ENCODE data around the gene MEIS2. TPM values are rescaled to one million over a fixed set of nuclear protein-coding genes. Genes with fewer than 3 reads are reported as not detected.

MEIS2 gene
- polyA plus RNA-seq, 4 donors: 123 to 164 (median 145) TPM

DNA sequence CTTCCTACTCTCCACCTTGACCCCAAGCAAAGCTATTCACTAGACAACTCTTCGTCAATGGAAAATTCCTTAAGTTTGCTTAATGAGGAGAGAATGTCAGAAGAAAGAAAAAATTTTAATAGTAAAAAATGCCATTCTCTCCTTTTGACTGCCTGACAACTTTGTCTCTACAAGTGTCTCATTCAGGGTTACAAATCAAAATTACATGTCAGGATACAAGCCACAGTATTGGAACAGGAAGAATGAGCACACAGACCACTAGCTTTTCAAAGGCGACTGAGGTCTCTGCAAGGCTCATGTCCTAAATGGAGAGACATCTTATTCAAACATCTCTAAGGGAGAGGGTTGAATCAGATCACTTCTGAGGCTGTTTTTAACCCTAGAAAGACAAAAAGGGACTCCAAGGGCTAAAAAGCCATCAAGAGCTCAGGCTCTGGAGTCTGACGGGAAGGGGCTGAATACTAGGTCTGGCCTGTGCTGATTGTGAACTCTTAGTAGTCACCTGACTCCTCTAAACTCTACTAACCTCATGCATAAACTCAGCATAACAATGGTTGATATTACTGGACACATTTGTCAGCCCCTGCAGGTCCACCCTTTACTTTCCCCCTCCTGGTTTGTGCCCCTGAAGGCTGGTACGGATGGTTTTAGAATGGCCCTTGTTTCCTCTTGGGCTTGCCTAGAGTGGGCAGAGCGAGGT, 12.8 kb upstream of the MEIS2 start:
- DNase-seq (ENCODE audit: low read depth in 4 of 4, low spot score in 3 of 4): no peak

DNA sequence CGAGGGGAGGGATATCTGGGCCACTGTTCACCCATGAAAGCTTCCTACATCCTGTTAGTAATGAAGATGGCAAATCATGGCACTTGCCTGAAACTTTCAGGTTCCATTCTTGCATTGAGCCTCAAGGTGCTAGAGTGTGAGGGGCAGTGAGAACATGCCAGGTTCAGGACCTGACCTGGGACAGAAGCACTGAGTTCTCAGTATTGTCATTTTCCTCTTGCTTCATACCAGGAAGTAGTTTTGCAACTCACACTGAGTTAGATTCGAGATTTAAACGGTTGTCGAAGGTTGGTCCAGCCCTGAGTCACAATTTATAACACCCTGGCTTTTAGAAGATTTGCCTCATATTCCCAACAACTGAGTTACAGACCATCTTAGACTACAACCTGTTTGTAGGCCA, 11.8 kb upstream of the MEIS2 start:
- no peak for DNase-seq (ENCODE audit: low read depth in 4 of 4, low spot score in 3 of 4)

DNA sequence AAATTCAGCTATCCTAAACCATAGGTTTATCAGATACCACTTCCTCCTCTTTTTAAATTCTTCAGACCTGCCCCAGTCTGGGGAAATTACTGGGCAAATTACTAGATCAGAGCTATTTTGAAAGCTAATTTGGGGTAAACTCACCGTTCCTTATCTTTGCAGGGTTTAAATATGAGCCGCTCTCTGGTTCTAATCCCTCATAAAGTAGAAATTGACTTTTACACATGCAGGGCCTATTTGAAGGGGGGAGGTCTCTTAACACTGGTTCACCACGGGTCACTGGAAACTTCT, 11.0 kb upstream of the MEIS2 start:
- no peak for DNase-seq (ENCODE audit: low read depth in 4 of 4, low spot score in 3 of 4)

DNA sequence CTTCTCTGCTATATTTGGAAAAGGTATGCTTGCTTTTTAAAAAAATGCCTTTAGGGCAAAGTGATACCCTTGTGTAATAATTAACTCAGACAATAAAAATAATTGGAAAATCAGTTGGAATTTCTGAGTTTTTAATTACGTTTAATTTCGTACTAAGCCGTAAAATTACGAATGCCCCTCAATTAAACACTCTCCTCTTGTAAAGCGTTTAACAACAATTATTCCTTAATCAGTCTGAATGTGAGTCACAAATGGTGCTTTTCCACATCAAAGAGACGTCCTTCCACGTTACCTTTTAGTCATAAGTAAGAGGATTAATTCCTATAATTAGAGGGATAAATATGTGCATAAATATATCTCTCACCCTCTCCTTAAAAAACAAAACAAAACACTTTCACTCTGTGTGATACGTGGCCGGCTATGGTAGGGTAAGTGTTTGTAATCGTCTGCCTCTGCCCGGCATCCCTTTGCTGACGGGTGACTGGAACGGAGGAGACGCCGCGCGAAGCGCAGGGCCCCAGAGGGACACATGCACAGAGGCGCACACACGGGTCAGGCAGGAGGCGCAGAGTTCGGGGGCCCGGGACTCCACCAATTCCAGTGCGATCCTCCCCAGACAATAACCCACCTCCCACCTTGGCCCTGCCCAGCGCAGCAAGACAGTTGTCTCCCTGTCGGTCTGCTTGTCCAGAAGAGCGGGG, 9.7 kb upstream of the MEIS2 start:
- DNase-seq (ENCODE audit: low read depth in 4 of 4, low spot score in 3 of 4): no peak

DNA sequence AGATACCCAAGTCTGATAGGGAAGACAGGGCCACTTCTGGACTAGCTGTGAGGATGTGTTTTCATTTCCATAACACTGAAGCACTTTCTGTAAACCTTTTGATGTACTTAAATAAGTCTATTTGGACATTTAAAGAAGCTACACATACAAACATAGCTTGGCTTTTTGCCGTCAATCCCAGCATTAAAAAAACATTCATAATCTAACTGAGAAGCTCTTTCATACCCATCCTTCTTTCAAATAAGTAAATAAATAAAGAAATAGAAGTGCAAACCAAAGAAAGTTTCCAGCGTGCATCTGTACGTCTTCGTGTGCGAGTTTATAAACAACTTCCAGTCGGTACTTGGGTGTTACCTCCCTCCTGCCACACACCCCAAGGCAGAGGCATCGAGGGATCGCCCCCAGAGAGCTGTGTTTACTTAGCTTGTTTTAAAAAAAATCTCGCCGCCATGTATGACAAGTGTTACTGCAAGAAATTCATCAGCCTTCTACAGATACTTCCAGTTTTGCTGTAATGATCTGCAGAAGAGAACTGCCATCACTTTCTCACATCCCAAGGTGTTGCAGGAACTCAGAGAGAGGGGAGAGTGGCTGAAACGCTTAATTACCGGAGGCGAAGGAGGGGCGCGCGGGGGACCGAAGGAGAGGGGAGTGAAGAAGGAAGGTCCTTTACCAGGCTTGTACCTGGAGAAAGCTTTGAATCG, 9.0 kb upstream of the MEIS2 start:
- DNase-seq (ENCODE audit: low read depth in 4 of 4, low spot score in 3 of 4): no peak

DNA sequence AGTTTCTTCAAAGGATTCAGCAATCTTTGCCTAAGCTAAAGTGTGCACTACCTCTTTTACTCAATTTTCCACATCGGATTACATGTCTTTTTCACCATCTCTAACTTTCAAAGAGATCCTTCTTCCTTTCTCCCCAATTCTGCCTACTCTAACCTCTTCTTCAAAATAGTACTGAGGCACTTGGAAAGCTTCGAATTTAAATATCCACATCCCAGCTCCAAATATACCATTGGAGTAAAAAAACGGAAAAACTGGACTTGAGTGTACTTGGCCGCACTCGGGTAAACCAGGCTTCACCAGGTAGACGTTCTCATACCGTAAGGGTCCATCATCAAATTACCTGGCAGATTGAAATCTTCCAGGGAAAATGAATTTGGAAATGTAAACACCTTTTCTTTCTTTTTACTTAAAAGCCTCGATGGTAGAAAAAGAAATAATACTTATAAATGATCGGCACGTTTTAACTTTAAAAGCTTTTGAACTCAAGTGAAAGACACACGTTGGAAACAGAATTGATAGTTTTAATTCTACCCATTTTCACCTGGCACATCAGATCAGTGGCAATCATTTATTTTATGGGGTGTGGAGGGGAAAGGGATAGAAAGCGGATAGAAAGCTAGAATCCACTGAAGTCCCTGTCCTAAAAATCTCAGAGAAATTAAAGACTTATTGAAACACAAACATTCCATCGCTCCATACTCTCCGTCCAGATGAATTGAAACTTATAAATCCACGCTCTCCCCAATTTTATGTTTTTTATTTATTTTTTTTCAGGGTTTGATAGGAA, 8.2 kb upstream of the MEIS2 start:
- no peak for DNase-seq (ENCODE audit: low read depth in 4 of 4, low spot score in 3 of 4)

DNA sequence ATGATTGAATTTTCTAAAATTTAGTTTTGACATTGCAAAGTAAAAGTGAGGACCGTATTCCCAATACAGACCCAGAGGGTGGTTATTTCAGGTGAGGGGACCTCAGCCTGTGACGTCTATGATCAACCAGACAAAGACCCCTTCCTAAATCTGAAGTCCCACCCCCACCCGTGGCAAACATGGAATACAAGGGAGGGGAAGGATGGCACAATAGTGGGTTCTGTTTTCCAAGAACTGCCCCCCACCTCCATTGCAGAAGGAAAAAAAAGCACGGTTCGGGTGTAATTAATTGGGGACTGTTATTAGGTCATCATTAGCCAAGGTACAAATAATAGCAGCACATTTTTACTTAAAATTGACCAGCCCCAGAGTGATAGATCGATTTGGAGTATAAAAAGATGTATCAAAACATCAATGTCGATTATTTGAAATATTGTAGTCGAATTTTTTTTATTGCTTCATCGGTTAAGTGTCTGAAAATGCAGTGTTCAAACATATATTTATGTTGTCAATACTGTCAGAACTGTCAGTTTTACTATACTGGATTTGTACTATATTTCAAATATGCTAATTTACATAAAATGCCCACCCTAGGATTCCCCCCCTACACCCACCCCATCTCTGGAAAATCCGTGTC, 7.5 kb upstream of the MEIS2 start:
- no peak for DNase-seq (ENCODE audit: low read depth in 4 of 4, low spot score in 3 of 4)

DNA sequence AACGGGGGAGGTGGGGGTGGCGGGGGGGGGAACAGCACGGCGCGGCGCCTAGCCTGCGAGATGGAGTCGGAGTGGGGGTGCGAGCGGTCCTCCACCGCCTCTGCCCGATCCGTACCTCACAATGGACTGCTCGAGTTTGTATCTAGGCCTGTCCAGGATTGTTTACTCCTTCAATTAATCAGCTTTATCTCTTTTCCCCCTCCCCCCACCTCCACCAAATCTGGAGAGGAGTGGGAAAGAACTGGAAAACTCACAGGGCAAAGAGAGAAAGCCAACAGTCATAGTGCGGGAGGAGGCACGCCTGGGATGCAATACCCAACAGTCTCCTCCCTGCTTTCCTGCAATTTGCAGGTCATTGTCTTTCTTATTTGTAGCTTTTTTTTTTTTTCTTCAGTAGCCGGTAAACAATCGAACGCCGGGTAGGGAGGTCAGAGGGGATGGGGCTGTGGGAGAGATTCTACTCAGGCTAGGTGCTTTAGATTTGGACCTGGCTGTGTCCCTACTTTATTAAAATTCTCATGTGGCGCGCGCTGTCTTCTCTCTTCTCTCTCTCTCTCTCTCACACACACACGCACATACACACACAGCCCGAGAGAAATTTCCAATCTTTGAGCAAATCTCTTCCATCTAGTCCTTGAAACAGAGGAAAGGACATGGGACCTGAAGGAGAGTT, 6.9 kb upstream of the MEIS2 start:
- no peak for DNase-seq (ENCODE audit: low read depth in 4 of 4, low spot score in 3 of 4)

DNA sequence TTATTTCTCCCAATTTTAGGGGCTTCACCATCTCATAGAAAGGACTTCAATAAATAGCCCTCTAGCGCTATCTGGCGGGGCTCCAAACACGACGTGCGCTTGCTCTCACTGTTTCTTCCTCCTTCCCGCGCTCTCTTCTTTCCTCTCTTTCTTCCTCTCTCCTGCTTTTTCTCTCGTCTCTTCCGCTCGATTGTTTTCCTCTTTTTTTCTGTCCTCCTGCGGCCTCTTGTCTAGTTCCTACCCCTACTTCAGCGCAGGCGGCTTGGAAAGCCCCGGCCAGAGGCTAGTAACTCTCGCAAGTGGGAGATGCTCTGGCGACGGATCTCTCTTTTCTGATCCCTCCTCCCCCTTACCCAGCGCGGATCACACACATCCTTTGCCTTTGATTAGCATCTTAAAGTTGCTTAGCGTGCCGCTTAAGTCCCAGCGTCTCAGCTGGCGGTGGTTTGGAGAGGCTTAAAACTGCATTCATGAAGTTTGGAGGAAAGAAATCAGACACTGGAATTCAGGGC, 6.2 kb upstream of the MEIS2 start:
- no peak for DNase-seq (ENCODE audit: low read depth in 4 of 4, low spot score in 3 of 4)

DNA sequence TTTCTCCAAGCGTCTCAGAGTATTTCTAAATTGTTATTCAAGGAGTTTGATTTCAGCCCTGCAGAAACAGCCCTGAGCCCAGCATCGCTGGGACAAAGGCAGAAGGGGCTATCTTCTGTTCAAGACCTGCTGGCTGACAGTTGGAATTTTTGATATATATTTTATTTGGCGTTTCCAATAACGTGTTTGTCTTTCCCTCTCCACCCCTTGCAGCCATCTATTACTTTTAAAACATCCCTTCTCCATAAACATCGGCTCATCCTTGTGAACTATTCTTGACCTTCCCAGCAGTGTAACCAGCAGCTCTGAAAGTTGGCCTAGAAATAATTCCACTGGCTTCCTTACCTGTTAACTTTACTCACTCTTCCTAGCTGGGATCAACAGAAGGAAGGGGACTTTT, 5.5 kb upstream of the MEIS2 start:
- DNase-seq (ENCODE audit: low read depth in 4 of 4, low spot score in 3 of 4): no peak

DNA sequence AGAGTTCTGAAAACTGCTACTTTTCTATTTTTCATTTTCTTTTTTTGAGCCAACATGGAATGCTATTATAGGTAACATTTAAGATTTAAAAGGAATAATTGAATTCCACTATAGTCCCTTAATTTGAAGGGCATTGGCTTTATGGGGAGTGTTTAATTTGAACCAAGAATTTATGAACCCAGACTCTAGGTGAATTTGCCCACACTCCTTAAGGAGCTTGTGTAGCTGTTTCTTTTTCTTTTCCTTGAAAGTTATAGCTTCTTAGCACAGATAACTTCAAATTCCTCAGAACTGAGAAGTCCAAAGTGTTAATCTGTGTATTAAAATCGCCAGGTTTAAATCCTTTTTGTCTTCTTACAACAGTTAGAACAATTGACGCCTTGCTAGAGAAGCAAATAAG, 4.7 kb upstream of the MEIS2 start:
- no peak for DNase-seq (ENCODE audit: low read depth in 4 of 4, low spot score in 3 of 4)

DNA sequence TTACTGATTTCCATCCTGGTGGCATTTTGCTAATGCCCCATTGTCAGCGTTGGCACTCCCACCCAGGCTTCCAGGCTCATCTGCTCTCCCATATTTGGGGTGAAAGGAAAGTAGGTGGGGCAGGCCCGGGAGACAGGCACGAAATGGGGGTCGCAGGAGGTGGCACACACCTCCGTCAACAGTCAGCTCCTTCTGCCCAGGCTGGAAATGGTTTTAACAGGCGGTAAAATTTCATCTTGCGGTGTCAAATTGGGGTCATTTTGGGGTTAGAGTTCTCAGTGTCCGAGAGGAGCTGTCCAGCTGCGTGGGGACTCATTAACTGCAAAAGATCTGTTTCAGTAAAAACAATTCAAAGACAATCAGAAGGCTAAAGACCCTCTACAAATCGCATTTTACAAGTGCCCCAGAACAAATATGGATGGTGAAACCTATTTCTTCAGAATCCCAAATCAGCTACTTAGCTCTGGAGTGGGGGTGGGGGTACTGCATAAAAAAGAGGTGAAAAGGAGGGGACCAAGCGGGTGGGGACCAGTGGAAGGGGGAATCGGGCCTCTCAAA, 4.2 kb upstream of the MEIS2 start:
- DNase-seq (ENCODE audit: low read depth in 4 of 4, low spot score in 3 of 4): no peak

DNA sequence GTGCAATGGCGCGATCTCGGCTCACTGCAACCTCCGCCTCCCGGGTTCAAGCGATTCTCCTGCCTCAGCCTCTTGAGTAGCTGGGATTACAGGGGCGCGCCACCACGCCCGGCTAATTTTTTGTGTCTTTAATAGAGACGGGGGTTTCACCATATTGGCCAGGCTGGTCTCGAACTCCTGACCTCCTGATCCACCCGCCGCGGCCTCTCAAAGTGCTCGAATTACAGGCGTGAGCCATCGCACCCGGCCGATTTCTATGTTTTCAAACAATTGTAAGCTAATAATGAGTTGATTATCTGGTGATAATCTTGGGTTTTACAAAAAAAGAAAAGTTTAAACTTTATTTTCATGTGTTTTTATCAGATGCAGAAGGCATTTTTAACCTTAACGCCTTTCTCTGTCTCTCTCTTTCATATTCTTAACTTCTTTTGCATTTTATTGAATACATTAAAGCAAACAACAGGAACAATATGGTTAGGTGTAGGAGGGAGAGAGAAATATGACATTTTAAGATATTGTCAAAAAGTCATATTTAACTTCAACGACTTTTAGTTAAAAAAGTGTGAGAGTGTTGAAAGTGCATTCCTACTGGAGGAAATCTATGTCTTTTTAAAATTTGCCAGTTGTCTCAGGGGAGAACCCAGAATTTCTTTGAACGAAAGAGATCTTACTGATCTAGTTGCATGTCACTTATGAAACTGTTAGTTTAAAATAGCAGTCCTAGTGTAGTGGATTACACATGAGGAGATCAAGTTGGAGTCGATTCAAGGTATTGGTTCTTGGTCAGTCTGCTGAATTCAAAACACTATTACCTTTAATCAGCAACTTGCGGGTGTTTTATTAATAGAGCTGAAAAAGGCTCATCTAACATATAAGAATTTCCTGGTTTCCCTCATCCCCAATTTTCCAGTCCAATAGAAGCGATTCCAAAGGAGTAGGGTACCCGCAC, 3.4 kb upstream of the MEIS2 start:
- no peak for DNase-seq (ENCODE audit: low read depth in 4 of 4, low spot score in 3 of 4)

DNA sequence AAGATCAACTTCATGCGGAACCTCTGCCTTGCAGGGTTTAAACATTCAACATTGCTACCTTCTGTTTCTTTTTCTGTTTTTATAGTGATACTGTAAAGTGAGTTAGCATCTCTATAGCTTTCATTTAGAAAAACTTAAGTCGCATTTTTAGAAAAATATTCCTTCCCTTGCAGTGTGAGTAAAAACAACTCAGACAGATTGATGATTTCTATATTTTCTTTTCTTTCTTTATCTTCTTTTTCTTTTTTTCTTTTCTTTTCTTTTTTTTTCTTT, 2.8 kb upstream of the MEIS2 start:
- DNase-seq (ENCODE audit: low read depth in 4 of 4, low spot score in 3 of 4): no peak

DNA sequence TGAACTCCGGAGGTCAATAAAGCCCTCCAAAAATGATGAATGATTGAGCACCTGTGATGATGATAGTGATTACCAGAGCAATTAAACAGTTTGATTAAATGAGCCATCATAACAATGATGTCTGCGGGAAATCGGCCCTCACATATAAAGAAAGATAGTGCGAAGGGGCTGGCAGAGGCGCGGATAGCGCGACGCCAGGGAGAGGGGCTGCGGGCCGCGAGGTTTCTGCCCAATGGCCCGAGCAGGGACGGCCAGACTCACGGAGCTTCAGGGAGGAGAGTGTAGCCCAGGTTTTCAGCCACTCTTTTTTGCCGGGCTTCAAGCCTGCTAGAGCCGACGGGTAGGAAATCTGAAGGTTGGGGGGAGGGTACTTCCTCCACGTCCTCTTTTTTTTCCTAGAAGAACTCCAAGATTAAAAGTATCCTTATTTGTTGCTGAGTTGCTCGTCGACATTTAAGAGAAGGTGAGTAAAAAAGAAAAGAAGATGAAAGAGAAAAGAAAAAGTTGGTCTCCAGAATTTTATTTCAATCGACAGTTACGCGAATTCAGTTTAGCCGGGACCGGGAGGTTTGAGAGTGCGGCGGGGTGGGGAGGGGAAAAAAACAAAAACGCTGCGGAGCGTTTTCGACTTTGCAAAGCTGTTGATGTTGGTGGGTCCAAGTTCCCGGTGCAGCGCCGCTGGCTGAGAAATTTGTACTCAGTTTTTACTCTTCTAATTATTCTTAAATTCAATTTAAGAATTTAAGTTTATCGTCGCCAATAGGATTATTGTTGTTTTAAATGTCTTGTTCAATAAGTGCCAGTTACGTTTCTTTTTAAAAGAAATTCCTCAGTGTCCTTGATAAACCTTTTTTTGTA, 2.2 kb upstream of the MEIS2 start:
- DNase-seq (ENCODE audit: low read depth in 4 of 4, low spot score in 3 of 4): no peak

DNA sequence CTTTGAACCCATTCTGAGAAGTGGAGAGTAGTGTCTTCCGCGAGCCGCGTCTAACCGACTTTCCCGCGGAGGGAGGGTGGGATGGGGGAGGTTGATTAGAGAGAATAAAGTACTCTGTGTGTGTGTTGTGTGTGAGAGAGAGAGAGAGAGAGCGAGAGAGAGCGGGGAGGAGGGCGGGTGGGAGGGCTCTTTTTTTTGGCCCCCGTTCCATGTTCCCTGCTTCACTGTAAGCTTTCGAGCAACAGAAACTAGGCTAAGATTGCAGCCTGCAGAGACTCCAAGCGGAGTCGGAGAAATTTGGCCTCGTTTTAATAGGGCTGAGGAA, 1.6 kb upstream of the MEIS2 start:
- no peak for DNase-seq (ENCODE audit: low read depth in 4 of 4, low spot score in 3 of 4)

DNA sequence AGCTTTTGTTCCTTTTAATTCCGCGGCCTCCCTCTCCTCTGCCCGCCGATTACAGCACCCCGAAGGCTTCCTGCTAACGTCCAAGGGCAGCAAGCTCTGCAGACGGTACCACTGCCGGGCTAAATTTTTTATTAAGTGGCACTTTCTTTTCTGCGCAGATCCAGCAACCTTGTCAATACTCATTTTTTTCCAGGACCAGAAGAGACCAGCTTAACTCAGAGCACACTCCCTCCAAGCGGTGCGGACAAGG, 542 bp upstream of the MEIS2 start:
- DNase-seq (ENCODE audit: low read depth in 4 of 4, low spot score in 3 of 4): no peak

DNA sequence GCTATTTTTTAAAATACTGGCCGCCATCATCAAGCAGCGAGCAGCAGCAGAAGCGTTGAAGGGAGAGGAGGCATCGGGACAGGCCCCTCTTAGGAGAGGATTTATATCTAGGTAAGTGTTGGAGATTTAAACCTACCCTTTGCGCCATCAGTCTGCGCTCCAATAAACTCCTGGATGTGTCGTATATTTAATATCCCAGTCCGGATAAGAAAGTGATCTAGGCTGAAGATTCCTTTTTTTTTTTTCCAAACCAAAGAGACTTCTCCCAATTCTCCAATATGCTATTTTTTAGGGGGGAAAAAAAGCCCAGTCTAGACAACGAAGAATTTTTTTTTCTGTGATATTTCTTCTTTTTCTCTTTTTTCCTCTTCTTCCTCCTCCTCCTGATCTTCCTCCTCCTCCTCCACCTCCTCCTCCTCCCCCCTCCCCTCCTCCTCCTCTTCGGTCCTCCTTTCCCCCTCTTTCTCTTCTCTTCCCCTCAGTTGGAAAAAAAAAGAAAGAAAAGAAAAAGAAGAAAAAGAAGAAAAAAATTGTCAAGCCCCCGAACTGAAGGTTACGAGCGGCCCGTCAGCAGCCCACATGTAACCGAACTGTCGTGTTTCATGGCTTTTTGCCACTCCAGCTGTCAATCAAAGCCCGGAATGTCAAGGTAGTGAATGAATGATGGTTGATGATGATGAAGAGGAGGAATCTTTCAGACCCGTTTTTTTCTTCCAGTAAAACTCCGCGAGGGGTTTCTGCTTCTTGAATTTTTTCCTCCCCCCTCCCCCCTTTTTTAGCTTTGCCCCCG, 835 bp downstream of the MEIS2 start:
- DNase-seq (ENCODE audit: low read depth in 4 of 4, low spot score in 3 of 4): no peak

Data from right renal pelvis (tissue), 4 donors.